HepG2 (cell line): ENCODE data around the gene JAKMIP2. TPM values are rescaled to one million over a fixed set of nuclear protein-coding genes. Genes with fewer than 3 reads are reported as not detected.

Source experiments
- ATAC-seq: fragments of 200-7000 bp; cut with Tn5 transposase; 3 replicates; pipeline ENCODE4 v1.9.1; 2020; ENCODE audit warnings: mild to moderate bottlenecking, moderate library complexity
- BruUV-seq: library from RNA; stranded (reverse); fragments of 400-500 nt; replicated peaks from 2 replicates; lab custom pipeline; 2021; lab: Mats Ljungman, UMichigan
- CTCF ChIA-PET: fragments of 300-600 bp; formaldehyde crosslinking; extraction: SDS; loops from one replicate; lab custom pipeline; 2021; ENCODE audit warnings: low total read pairs, inconsistent platforms, low intra/inter-chr PET ratio; lab: Yijun Ruan, JAX
- POLR2A ChIA-PET: fragments of 350-600 bp; sonication (Branson Sonifier 250); formaldehyde crosslinking; loops from one replicate; lab custom pipeline; 2020; ENCODE audit warnings: antibody characterized with exemption, inconsistent platforms; lab: Yijun Ruan, JAX
- DNase-seq: peaks from one replicate; pipeline ENCODE4 v3.0.0-alpha.2; 2015; ENCODE audit warnings: low spot score
- FAIRE-seq: peaks from 3 replicates; lab custom pipeline; 2011; peaks lifted over from hg19 to GRCh38; lab: Jason Lieb, UNC
- H2AFZ ChIP-seq: one replicate; pipeline ENCODE4 v1.6.1; 2011; ENCODE audit warnings: low read length, inconsistent platforms
- H3K27ac ChIP-seq: fragments of 300-600 bp; 3 replicates; pipeline ENCODE4 v1.8.0; 2011; ENCODE audit warnings: mixed run types, mild to moderate bottlenecking, mixed read lengths, low read length, inconsistent platforms; ENCODE audit not compliant: insufficient read depth; ENCODE audit errors: extremely low read length
- H3K27me3 ChIP-seq, 2 experiments: fragments of 200-600 bp in 1 of 2; 2 replicates in 1 of 2; 3 replicates in 1 of 2; pipeline versions ENCODE4 v1.6.0 to v1.8.0; 2011; ENCODE audit warnings: low read length in 2 of 2, mild to moderate bottlenecking in 2 of 2, moderate library complexity in 2 of 2, inconsistent platforms in 1 of 2; ENCODE audit not compliant: insufficient read depth in 2 of 2, control insufficient read depth in 1 of 2
- H3K36me3 ChIP-seq, 2 experiments: fragments of 200-600 bp in 1 of 2; replicated peaks in 1 of 2; 2 replicates in 1 of 2; 3 replicates in 1 of 2; pipeline versions ENCODE4 v1.5.1 to v1.8.0; 2011; ENCODE audit warnings: low read length in 2 of 2, inconsistent platforms in 1 of 2; ENCODE audit not compliant: insufficient read depth in 2 of 2, control insufficient read depth in 1 of 2
- H3K4me1 ChIP-seq: 2 replicates; pipeline ENCODE4 v1.5.1; 2012; ENCODE audit warnings: low read length, inconsistent platforms; ENCODE audit not compliant: insufficient read depth
- H3K4me2 ChIP-seq: 2 replicates; pipeline ENCODE4 v1.6.0; 2011; ENCODE audit warnings: low read depth, low read length, inconsistent platforms
- H3K4me3 ChIP-seq, 3 experiments: fragments of 200-600 bp in 1 of 3; sonication (generic), shearing (Covaris generic) in 1 of 3; replicated peaks in 1 of 3; 2 replicates each; pipeline ENCODE4 v1.5.1; 2011 to 2016; ENCODE audit warnings: low read length in 3 of 3, inconsistent platforms in 2 of 3, low read depth in 2 of 3, mild to moderate bottlenecking in 2 of 3, control low read depth in 1 of 3, mixed read lengths in 1 of 3; ENCODE audit not compliant: insufficient read depth in 1 of 3
- H3K79me2 ChIP-seq: one replicate; pipeline ENCODE4 v1.6.1; 2011; ENCODE audit warnings: low read length, inconsistent platforms; ENCODE audit not compliant: insufficient read depth
- H3K9ac ChIP-seq: 2 replicates; pipeline ENCODE4 v1.6.0; 2011; ENCODE audit warnings: mild to moderate bottlenecking, low read depth, low read length, inconsistent platforms; ENCODE audit not compliant: insufficient read depth
- H3K9me3 ChIP-seq: 2 replicates; pipeline ENCODE4 v1.5.1; 2012; ENCODE audit warnings: mild to moderate bottlenecking, low read length
- H4K20me1 ChIP-seq: 2 replicates; pipeline ENCODE4 v1.6.0; 2011; ENCODE audit warnings: inconsistent platforms, mild to moderate bottlenecking, low read length, moderate library complexity; ENCODE audit not compliant: insufficient read depth
- HCFC1 ChIP-seq: fragments of 150-350 bp; IDR thresholded peaks from 2 replicates; pipeline ENCODE4 v1.6.1; 2014; ENCODE audit warnings: low read depth, low read length
- MAFK ChIP-seq, 2 experiments: IDR thresholded peaks in 1 of 2; conservative IDR thresholded peaks in 1 of 2; 2 replicates each; pipeline ENCODE4 v1.6.1; 2011; ENCODE audit warnings: improper control_type of control experiment in 2 of 2, low read length in 2 of 2
- MXI1 ChIP-seq: IDR thresholded peaks from 3 replicates; pipeline ENCODE4 v1.6.1; 2012; ENCODE audit warnings: low read depth, low read length, inconsistent platforms, borderline replicate concordance
- PAX8 ChIP-seq: sonication (generic); formaldehyde crosslinking; IDR thresholded peaks from 2 replicates; pipeline ENCODE4 v1.8.0; 2022; ENCODE audit warnings: mild to moderate bottlenecking, missing genetic modification reagents, borderline replicate concordance
- ZBTB38 ChIP-seq: sonication (generic); formaldehyde crosslinking; IDR thresholded peaks from 2 replicates; pipeline ENCODE4 v1.5.1; 2020; ENCODE audit warnings: mild to moderate bottlenecking, missing genetic modification reagents
- ZBTB43 ChIP-seq: sonication (generic); formaldehyde crosslinking; conservative IDR thresholded peaks from 2 replicates; pipeline ENCODE4 v1.4.0; 2020; ENCODE audit warnings: missing genetic modification reagents
- ZNF337 ChIP-seq: sonication (generic); formaldehyde crosslinking; IDR thresholded peaks from 2 replicates; pipeline ENCODE4 v1.5.1; 2020; ENCODE audit warnings: missing genetic modification reagents, low read depth, mild to moderate bottlenecking, borderline replicate concordance
- ZNF468 ChIP-seq: sonication (generic); formaldehyde crosslinking; IDR thresholded peaks from 2 replicates; pipeline ENCODE4 v1.8.0; 2022; ENCODE audit warnings: mild to moderate bottlenecking, moderate library complexity, missing genetic modification reagents
- WGBS: methylation state at CpG from one replicate; pipeline ENCODE4 v1.1.6; 2017; ENCODE audit warnings: low lambda C conversion rate; 5-methylcytosine and 5-hydroxymethylcytosine counted together
- in situ Hi-C: cut with HindIII; loops from 2 replicates; pipeline ENCODE4 v1.10.0; 2017; ENCODE audit warnings: low pct_unique_long_range_greater_than_20kb; ENCODE audit not compliant: extremely low pct_ligation_motif_present
- intact Hi-C: fragments of 100-400 bp; cut with micrococcal nuclease; formaldehyde crosslinking; loops from one replicate; pipeline ENCODE4 v1.10.0; 2022; ENCODE audit not compliant: unreplicated experiment
- polyA plus RNA-seq, 8 experiments: library from polyadenylated mRNA; depleted of rRNA in 3 of 8; stranded (reverse) in 7 of 8; unstranded in 1 of 8; fragments of >200 nt; fragmentation: Illumina TruSeq in 4 of 8; extraction: Trizol in 4 of 8; gene quantifications; 2 replicates each; pipeline versions ENCODE4 v1.2.1 to v1.2.3, GENCODE V29; 2011 to 2016; ENCODE audit warnings: low read depth in 4 of 8, missing spikeins in 1 of 8, mixed read lengths in 1 of 8; ENCODE audit not compliant: insufficient read depth in 1 of 8
- total RNA-seq, 5 experiments: library from RNA; depleted of rRNA; stranded (reverse); fragments of >200 nt; fragmentation: Illumina TruSeq; extraction: Trizol; gene quantifications; 2 replicates each; pipeline ENCODE4 v1.2.3, GENCODE V29; 2016; ENCODE audit warnings: low read depth in 1 of 5

Gene JAKMIP2
- total and polyA plus RNA-seq, 2 of the 13 experiments (the other 11 are each of a cell fraction or from before 2014, with no cell fraction given) = 0.04 to 2.1 TPM

DNA sequence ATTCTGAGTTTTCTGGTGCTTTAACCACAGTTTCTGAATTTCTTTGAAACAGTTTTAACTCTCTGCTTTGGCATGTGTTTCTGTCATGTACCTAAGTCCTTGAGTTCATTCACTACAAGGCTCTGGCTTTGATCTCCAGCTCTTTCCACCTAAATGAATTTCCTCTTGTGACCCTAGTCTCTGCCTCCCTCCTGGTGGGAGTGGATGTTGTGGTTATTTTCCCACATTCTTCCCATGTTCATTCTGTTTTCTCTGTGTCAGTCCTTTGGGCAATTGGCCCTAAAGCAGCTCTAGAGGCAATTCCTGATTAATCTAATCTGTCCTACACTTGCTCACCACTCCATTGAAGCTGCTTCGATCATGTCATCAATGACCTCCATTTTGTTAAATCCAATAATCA, 244.3 kb downstream of the JAKMIP2 start:
- intact Hi-C loops (no loop called here), in situ Hi-C loops (no loop called here)
- H3K27me3 ChIP-seq = no peaks in the 10 kb centered on the region
- 4% methylated on average over 1 of the region's 1 CpG for WGBS
- BruUV-seq = no TSS peak
- POLR2A ChIA-PET = no interaction called here
- no peak for ATAC-seq
- no peak overlapping the region for H2AFZ ChIP-seq
- no peaks in the 10 kb centered on the region for H3K9me3 ChIP-seq
- H3K4me1 ChIP-seq = no peaks in the 10 kb centered on the region
- FAIRE-seq = no peak
- H3K4me2 ChIP-seq = no peak overlapping the region
- H3K4me3 ChIP-seq = no peak overlapping the region
- CTCF ChIA-PET = no interaction called here
- TF ChIP-seq ZBTB38 (CRISPR knock-in tag) = no peak
- TF ChIP-seq MXI1 = no peak
- no peak for TF ChIP-seq PAX8 (CRISPR knock-in tag)
- TF ChIP-seq ZNF468 (CRISPR knock-in tag) = no peak
- no peak for TF ChIP-seq ZBTB43 (CRISPR knock-in tag)
- TF ChIP-seq ZNF337 (CRISPR knock-in tag) = no peak
- no peak for TF ChIP-seq MAFK (conservative IDR thresholded peaks at IDR 0.05 in 1 of 2, IDR thresholded peaks at IDR 0.05 in 1 of 2; ENCODE audit: low read length in 2 of 2)
- no peak for TF ChIP-seq HCFC1
- no peaks in the 10 kb centered on the region for H3K79me2 ChIP-seq
- H3K27ac ChIP-seq = no peak overlapping the region
- H3K9ac ChIP-seq = no peak overlapping the region
- DNase-seq = no peak
- H3K36me3 ChIP-seq = no peaks in the 10 kb centered on the region
- H4K20me1 ChIP-seq = no peaks in the 10 kb centered on the region

Other genes starting within 250 kb of the JAKMIP2 start
- gene SPINK1, start 48.9 kb upstream of the JAKMIP2 start, total RNA-seq (2016; rRNA removed; fragmentation: Illumina TruSeq; extraction: Trizol) = 12.1 and 14.7 TPM in 2 replicates
- 17.1 and 27.5 TPM in 2 replicates for gene SPINK1, start 48.9 kb upstream of the JAKMIP2 start, polyA plus RNA-seq (2011; rRNA removed)
- not detected in 2 replicates for gene SCGB3A2, start 96.0 kb upstream of the JAKMIP2 start, total RNA-seq (2016; rRNA removed; fragmentation: Illumina TruSeq; extraction: Trizol)
- not detected in 2 replicates for gene SCGB3A2, start 96.0 kb upstream of the JAKMIP2 start, polyA plus RNA-seq (2011; rRNA removed)
- not detected in 2 replicates for gene C5orf46, start 123.8 kb upstream of the JAKMIP2 start, total RNA-seq (2016; rRNA removed; fragmentation: Illumina TruSeq; extraction: Trizol)
- gene C5orf46, start 123.8 kb upstream of the JAKMIP2 start, polyA plus RNA-seq (2011; rRNA removed) = not detected in 2 replicates